GM19452 (cell line): Measurements from ENCODE around the gene SBK1.

Source experiments
- ATAC-seq: cut with Tn5 transposase; IDR thresholded peaks from one replicate; pipeline ENCODE4 v1.9.1; 2021; ENCODE audit not compliant: unreplicated experiment

Gene SBK1

DNA sequence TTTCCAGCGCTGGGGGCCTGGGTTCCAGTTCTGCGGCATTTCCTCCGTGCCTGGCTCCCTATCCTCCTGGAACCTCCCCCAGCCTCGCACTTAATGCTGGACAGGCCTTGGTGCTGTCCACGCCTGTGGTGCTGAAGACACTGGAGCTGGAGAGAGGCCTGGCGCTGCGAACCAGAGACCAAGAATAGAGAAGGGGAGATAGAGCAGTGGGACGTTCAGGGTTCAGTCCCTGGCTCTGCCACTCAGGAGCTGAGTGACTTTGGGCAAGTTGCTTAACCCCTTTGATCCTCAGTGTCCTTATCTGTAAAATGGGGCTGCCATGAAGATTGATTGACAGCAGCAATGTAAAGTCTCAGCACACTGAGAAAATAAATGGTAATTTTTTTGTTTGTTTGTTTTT lies 11.9 kb downstream of the SBK1 start:
- no peak for ATAC-seq

DNA sequence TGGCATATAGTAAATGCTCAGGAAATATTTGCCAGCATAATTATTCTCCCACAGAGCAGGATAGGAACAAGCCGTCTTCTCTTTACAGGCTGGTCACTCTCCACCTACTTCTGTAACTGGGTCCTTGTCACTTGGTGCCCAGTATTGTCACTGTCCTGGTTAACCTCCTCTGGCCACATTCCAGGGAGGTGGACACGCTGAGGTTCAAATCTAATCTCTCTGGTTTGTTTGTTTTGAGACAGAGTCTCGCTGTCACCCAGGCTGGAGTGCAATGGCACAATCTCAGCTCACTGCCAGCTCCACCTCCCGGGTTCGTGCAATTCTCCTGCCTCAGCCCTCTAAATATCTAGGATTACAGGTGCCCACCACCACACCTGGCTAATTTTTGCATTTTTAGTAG lies 15.6 kb downstream of the SBK1 start:
- ATAC-seq = no peak

GRCh38 chr16:28308794-28309584 lies 16.7 kb downstream of the SBK1 start:
- ATAC-seq = no peak

- ATAC-seq = no peak
These were observed 17.5 kb downstream of the SBK1 start for GRCh38 chr16:28309811-28310311.

- no peak for ATAC-seq
These were observed 18.5 kb downstream of the SBK1 start for GRCh38 chr16:28310796-28311195.

- ATAC-seq = no peak
These were observed 19.1 kb downstream of the SBK1 start for GRCh38 chr16:28311413-28311812.

- no peak for ATAC-seq
These were observed 19.6 kb downstream of the SBK1 start for GRCh38 chr16:28311913-28312312.

DNA sequence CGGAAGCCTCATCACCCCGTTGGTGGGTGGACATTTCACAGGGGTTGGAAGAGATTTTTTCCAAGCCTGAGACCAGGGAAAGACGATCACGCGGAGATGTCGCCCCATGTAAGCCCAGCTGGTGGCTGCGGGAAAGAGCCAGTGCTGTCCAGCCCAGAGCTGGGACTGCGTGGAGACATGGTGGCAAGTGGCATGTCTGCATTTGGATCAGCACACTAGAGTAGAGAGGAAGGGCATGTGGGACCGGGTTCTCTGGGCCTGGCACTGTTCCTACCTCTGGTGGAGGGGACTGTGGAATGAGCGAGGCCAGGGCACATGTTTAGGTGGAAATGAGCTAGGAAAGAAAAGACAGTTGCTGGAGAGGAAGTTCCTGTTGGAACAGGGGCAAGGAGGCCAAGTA lies 20.0 kb downstream of the SBK1 start:
- ATAC-seq = no peak

GRCh38 chr16:28313587-28313986 lies 21.3 kb downstream of the SBK1 start:
- ATAC-seq = no peak

GRCh38 chr16:28316054-28316453 lies 23.7 kb downstream of the SBK1 start:
- no peak for ATAC-seq

DNA sequence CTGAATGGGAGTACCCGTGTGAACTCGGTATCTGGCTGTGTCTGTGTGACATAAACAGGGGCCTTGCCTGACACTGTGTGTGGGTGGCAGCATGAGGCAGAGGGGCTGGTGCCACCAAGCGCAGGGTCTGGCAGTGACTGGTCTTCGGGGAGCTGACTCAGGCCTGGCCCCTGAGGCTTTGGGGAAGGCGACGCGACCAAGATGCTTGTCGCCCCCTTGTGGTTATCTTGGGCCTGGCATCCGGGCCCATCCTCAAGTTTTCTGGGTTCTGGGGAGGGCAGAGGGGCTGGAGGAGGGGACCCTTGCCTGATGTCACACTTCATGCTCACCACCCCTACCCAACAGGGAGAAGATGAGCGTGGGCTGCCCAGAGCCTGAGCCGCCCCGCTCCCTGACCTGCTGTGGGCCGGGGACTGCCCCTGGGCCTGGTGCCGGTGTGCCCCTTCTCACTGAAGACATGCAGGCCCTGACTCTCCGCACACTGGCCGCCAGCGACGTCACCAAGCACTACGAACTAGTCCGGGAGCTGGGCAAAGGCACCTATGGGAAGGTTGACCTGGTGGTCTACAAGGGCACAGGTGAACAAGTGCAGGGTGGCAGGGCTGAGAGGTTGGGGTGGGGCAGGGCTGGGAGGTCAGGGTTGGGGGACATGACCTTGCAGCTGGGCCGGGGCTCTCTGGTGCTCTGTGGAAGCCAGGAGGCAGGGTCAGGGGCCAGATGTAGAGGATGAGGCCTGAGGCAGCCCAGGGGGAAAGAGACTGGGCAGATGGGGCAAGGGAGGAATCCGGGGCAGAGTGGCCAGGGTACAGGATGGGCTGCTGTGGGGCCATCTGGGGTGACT lies 24.9 kb downstream of the SBK1 start:
- ATAC-seq = no peak

GRCh38 chr16:28318042-28318744 lies 25.9 kb downstream of the SBK1 start:
- no peak for ATAC-seq

GRCh38 chr16:28319476-28320022 lies 27.2 kb downstream of the SBK1 start:
- no peak for ATAC-seq

GRCh38 chr16:28320023-28320561 lies 27.8 kb downstream of the SBK1 start:
- no peak for ATAC-seq

GRCh38 chr16:28320741-28321140 lies 28.4 kb downstream of the SBK1 start:
- no peak for ATAC-seq

DNA sequence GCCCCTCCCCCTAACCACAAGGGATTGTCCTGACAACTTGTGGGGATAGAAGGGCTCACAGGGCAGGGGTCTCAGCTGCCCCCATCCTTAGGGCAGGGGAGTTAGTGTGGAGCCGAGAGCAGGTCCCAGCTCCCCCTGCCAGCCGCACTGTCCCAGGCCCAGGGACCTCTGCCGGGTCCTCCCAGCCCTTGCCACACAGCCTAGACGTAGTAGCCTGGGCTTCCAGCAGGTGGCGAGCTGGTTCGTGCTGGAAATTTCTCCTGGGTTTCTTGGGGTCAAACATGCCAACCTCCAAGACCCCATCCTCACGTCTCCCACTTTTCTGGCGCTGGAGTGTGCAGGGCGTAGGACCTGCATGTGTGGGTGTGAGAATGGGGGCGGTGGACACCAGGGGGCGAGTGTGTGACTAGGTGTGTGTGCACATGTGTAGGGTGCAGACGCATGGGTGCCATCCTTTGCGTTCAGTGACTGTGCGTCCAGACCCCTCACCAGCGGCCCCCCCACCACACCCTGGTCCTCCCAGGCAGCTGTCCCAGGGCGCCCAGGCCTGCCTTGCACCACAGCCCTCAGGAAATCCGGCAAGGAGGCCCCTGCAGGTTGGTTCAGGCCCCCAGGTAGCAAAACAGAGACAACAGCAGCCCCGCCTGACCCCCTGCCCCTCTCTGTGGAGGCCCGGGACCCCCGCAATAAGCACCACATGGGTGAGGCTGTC lies 29.5 kb downstream of the SBK1 start:
- no peak for ATAC-seq

GRCh38 chr16:28324235-28324886 lies 32.0 kb downstream of the SBK1 start:
- ATAC-seq = no peak

- ATAC-seq = no peak
These were observed 32.6 kb downstream of the SBK1 start for GRCh38 chr16:28324887-28325279.

DNA sequence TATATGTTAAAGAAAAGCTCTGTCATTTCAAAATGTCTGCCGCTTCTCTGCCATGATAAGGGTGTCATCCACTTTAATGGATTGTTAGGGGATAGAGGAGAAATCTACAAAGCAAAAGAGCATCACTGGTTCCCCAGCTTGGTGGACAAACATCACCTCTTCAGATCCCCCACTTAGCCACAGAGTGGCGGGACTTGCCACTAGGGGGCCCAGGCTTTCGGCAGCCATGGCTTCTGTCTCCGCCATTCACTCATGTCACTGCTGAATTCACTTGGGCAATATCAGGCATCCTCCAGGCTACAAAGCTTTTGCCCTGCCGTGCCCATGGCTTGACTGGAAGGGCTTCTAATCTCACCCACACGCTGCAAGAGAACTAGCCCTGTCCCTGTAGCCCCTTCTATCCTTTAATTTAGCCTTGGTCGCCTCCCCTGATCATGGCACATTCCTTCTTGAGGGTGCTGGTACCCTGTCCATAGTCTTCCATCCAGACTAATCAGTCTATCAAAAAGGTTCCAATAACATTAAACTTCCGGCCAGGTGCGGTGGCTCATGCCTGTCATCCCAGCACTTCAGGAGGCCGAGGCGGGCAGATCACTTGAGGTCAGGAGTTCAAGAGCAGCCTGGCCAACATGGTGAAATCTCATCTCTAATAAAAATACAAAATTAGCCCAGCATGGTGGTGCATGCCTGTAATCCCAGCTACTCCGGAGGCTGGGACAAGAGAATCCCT lies 34.7 kb downstream of the SBK1 start:
- ATAC-seq = no peak
